Mucosa of descending colon (tissue), 3 donors: ENCODE data around the gene SPECC1. TPM values are rescaled to one million over a fixed set of nuclear protein-coding genes. Genes with fewer than 3 reads are reported as not detected.

Experiments
- ATAC-seq: fragments of 200-7000 bp; cut with Tn5 transposase; one replicate; pipeline ENCODE4 v1.9.1; 2020; ENCODE audit warnings: mild to moderate bottlenecking, moderate library complexity
- DNase-seq, 3 donors: peaks; one replicate each; pipeline ENCODE4 v3.0.0-alpha.2; 2020
- H3K36me3 ChIP-seq: fragments of 200-600 bp; one replicate; pipeline ENCODE4 v1.8.0; 2021; ENCODE audit warnings: low read depth, mild to moderate bottlenecking
- H3K4me1 ChIP-seq: fragments of 200-600 bp; one replicate; pipeline ENCODE4 v1.8.0; 2021; ENCODE audit warnings: low read depth, mild to moderate bottlenecking
- H3K4me3 ChIP-seq: fragments of 200-600 bp; one replicate; pipeline ENCODE4 v1.8.0; 2021; ENCODE audit warnings: mild to moderate bottlenecking
- H3K9me3 ChIP-seq: fragments of 200-600 bp; one replicate; pipeline ENCODE4 v1.8.0; 2021; ENCODE audit warnings: mild to moderate bottlenecking
- intact Hi-C, 2 donors: fragments of 100-400 bp; cut with DNase I in 1 of 2; cut with micrococcal nuclease in 1 of 2; formaldehyde crosslinking; loops; one replicate each; pipeline versions ENCODE4 v1.11.0 to v1.11.1; 2022; cut with DNase I, micrococcal nuclease
- total RNA-seq, 3 donors: library from RNA; stranded (reverse); fragmentation: NEBNext Ultra II Directional in 2 of 3; extraction: Animal tissue kit (Norgen Biotek cat#: 25700) in 2 of 3; gene quantifications; one replicate each; pipeline versions ENCODE4 v1.2.1 to v1.2.4, GENCODE V29; 2021 to 2023
- TF ChIP-seq, protein P1 (sequence below): fragments of 200-600 bp; IDR thresholded peaks from one replicate; pipeline ENCODE4 v1.8.0; 2022; ENCODE audit warnings: antibody characterized with exemption, mild to moderate bottlenecking
- donor health status: DM: no; HTN: no; CAD: no; lungs with moderate emphysema.
- donor health status: DM: no; HTN: no; CAD: no.
- donor health status: DM: no; HTN: yes; CAD: no.

The SPECC1 gene
- total RNA-seq, 3 donors from 2014 or later = 36.2 to 86.3 (median 85.7) TPM

DNA sequence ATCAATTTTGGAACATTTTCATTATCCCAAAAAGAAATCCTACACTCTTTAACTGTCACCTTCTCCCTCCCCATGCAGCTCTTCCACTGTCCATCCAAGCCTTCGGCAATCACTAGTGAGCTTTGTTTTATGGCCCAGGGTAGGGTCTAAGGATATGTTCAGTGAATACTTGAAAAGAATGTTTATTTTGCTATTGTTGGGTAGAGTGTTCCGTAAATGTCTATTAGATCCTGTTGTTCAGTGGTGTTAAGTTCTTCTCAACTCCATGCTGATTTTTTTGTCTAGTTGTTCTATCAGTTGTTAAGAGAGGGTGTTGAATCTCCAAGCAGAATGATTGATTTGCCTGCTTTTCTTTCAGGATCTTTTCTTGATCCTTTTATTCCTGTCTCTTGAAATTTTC lies 29.9 kb downstream of the SPECC1 start:
- intact Hi-C loops = no loop called here
- TF ChIP-seq, protein P1, sequence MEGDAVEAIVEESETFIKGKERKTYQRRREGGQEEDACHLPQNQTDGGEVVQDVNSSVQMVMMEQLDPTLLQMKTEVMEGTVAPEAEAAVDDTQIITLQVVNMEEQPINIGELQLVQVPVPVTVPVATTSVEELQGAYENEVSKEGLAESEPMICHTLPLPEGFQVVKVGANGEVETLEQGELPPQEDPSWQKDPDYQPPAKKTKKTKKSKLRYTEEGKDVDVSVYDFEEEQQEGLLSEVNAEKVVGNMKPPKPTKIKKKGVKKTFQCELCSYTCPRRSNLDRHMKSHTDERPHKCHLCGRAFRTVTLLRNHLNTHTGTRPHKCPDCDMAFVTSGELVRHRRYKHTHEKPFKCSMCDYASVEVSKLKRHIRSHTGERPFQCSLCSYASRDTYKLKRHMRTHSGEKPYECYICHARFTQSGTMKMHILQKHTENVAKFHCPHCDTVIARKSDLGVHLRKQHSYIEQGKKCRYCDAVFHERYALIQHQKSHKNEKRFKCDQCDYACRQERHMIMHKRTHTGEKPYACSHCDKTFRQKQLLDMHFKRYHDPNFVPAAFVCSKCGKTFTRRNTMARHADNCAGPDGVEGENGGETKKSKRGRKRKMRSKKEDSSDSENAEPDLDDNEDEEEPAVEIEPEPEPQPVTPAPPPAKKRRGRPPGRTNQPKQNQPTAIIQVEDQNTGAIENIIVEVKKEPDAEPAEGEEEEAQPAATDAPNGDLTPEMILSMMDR = no peak
- ATAC-seq (no peak), DNase-seq (no peak)
- H3K4me1 ChIP-seq = no peaks in the 10 kb centered on the region
- no peaks in the 10 kb centered on the region for H3K9me3 ChIP-seq
- no peaks in the 10 kb centered on the region for H3K36me3 ChIP-seq
- no peak overlapping the region for H3K4me3 ChIP-seq

DNA sequence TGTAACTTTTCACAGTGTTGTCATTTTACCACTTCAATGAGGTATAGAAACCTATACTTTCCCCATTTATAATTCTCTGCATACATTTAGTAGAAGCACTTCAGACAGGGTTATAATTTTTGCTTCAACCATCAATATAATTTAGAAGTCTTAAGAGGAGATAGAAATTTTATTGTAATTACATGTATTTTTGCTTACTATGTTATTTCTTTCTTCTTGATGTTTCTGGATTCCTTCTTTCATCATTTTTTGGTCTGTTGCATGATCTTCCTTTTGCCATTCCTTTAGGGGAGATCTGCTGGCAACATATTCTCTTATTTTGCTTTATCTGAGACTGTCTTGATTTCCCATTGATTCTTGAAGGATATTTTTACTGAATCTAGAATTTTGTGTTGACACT lies 31.1 kb downstream of the SPECC1 start:
- H3K36me3 ChIP-seq = no peaks in the 10 kb centered on the region
- TF ChIP-seq, protein P1 = no peak
- intact Hi-C loops = no loop called here
- no peaks in the 10 kb centered on the region for H3K9me3 ChIP-seq
- no peak overlapping the region for H3K4me3 ChIP-seq
- DNase-seq (no peak), ATAC-seq (no peak)
- H3K4me1 ChIP-seq = no peaks in the 10 kb centered on the region

DNA sequence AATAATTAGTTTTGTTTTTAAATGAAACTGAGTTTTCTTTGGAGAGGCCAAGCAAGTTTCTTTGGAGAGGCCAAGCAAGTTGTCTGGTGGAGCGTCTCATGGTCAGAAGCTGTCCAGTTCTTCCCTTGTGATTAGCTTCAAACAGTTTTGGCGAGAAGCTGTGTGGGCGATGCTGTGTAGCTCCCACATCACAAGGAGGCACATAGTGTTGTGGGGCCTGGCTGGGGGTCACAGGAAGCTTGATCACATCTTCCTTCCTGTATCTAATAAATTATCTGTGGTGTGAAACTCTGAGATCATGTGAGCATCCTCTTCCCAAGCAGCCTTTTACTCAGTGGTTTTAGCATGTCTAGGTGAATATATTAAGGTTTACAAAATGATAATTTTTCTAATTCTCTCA lies 33.9 kb downstream of the SPECC1 start:
- TF ChIP-seq, protein P1 = no peak
- intact Hi-C loops = no loop called here
- DNase-seq (no peak), ATAC-seq (no peak)
- Histone ChIP-seq H3K4me3 (no peak overlapping the region), H3K9me3 (no peaks in the 10 kb centered on the region), H3K4me1 (no peaks in the 10 kb centered on the region), H3K36me3 (no peaks in the 10 kb centered on the region)

DNA sequence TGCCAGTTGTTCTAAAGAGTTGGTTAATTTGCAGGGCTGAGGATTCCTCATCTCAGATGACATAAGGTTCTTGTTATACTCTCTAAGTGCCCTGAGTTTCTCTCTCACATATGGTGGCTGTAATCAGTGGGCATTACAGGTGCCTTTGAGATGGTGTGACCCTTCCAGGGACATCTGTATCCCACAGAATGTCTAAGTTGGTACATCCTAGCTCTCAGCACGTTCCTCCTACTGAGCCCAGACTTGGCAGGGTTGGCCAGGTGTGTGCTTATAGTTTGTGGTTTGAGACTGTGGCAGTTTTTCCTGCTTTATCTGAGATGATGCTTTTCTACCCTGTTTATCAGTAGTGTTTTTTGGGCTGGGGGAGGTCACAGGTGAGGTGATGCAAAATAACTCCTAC lies 36.3 kb downstream of the SPECC1 start:
- Histone ChIP-seq H3K9me3 (no peaks in the 10 kb centered on the region), H3K4me3 (no peak overlapping the region), H3K36me3 (no peaks in the 10 kb centered on the region), H3K4me1 (no peaks in the 10 kb centered on the region)
- DNase-seq (no peak), ATAC-seq (no peak)
- TF ChIP-seq, protein P1 = no peak
- intact Hi-C loops = no loop called here

DNA sequence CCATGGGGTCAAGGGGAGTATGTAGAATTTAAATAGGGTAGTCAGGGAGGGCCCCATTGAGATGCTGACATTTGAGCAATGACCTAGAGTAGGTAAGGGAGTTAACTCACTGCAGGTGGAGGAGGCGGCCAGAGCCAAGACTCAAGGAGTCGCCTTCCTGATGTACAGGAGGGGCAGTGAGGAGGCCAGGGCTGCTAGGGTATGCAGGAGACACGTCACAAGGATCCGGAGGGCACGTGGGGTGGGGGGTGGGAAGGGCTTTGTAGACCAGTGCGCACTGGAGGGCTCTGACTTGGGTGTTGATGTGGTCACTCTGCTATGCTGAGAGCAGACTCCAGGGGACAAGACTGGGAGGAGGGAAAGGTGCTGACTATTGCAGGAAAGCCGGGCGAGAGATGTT lies 37.5 kb downstream of the SPECC1 start:
- ATAC-seq = no peak
- TF ChIP-seq, protein P1 = no peak
- intact Hi-C loops = no loop called here
- H3K9me3 ChIP-seq = no peaks in the 10 kb centered on the region
- H3K4me3 ChIP-seq = no peak overlapping the region
- no peaks in the 10 kb centered on the region for H3K36me3 ChIP-seq
- no peaks in the 10 kb centered on the region for H3K4me1 ChIP-seq
- no peak for DNase-seq

DNA sequence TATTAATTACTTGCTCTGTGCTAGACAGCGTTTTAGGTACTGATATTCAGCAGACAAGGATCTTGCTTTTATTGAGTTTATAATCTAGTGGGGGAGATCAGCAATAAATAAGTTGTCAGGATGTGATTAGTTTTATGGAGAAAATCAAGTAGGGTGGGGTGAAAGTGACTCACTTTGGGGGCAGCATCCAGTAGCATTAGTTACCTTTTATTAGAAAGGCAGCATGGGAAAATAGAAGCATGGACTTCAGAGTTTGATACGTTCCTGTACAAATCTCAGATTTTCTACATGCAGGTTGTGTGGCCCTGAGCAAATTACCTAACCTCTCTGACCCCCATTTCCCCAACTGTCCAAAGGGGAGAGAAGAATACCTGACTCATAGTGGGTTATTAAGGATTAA lies 42.5 kb downstream of the SPECC1 start:
- Histone ChIP-seq H3K4me1 (no peaks in the 10 kb centered on the region), H3K4me3 (no peak overlapping the region), H3K36me3 (no peaks in the 10 kb centered on the region), H3K9me3 (no peaks in the 10 kb centered on the region)
- intact Hi-C loops = no loop called here
- ATAC-seq (no peak), DNase-seq (no peak)
- TF ChIP-seq, protein P1 = no peak
